Glomerular visceral epithelial cell (primary cell): Measurements from ENCODE around the gene ITGAX.
"Not testable (repeated sequence)": the region's sequence is repeated elsewhere in the genome, so short reads cannot be mapped to it uniquely, and the experiment has no call there.

ENCODE experiments used
- DNase-seq: peaks from one replicate; pipeline ENCODE4 v3.0.0-alpha.2; 2016; ENCODE audit errors: extremely low spot score

Gene ITGAX

DNA sequence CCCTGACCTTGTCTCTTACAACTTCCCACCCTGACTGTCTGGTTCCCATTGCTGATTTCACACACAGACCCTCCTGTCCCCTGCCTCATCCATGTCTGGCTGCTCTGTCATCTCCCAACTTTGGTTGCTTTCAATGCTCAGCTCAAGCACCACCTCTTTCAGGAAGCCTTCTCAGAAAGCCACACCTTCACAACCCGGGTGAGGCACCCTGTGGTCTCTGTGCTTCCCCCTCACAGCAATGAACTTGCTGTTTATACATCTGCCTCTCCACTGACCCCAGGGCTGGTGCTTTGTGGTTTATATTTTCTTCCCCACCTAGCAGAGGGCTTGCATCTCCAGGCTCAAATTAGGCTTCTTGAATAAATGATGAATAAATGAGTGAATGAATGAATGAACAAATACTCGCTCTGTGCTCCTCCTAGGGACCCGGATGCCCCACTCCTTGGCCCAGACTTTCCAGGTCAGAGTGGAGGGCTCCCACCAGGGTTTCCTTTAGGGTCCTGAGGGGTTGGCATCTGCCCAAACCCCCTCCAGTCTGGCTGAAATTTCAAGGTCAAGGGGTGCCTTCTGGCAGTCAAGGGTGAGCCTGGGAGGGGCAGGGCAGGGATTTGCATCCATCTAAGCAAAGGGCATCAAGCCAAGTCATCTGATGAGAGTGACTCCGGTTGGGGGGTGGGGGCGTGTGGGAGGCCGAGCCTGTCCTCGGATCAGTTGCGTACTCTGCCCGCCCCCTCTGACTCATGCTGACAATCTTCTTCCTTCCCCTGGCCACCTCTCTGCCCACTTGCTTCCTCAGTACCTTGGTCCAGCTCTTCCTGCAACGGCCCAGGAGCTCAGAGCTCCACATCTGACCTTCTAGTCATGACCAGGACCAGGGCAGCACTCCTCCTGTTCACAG lies at the start of gene ITGAX:
ITGAX (plus strand) TSS at position 783 of the 898 bp plus-strand sequence; CDS start at position 862, 79 bp downstream.
- peak; percentile 25 for DNase-seq

DNA sequence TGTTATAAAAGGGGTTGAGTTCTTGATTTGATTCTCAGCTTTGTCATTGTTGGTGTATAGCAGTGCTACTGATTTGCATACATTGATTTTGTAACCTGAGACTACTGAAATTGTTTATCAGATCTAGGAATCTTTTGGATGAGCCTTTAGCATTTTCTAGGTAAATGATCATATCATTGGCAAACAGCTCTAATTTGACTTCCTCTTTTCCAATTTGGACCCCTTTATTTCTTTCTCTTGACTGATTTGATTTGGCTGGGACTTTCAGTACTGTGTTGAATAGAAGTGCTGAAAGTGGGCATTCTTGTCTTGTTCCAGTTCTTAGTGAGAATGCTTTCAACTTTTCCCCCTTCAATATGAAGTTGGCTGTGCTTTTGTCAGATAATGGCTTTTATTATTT lies 49.8 kb upstream of the ITGAX start:
- DNase-seq = no peak

DNA sequence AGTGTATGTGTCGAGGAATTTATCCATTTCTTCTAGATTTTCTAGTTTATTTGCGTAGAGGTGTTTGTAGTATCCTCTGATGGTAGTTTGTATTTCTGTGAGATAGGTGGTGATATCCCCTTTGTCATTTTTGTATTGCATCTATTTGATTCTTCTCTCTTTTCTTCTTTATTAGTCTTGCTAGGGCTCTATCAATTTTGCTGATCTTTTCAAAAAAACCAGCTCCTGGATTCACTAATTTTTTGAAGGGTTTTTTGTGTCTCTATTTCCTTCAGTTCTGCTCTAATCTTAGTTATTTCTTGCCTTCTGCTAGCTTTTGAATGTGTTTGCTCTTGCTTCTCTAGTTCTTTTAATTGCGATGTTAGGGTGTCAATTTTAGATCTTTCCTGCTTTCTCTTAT lies 46.6 kb upstream of the ITGAX start:
- DNase-seq = not testable (repeated sequence)

DNA sequence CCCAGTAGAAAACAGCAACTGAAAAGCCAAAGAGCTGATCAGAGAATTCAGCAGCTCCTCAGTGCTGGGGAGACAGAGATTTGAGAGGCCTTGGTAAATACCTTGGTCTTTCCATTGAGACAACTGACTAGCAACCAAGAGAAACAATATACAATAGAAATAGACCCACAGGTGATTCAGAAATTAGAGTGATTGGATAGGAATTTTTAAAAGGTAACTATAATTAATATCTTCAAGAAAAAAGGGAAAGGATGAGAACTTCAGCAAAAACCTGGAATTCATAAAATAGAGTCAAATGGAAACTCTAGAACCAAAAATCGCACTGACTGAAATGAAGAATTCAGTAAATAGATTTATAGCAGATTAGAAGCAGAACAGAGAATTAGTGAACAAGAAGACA lies 32.5 kb upstream of the ITGAX start:
- DNase-seq = no peak

DNA sequence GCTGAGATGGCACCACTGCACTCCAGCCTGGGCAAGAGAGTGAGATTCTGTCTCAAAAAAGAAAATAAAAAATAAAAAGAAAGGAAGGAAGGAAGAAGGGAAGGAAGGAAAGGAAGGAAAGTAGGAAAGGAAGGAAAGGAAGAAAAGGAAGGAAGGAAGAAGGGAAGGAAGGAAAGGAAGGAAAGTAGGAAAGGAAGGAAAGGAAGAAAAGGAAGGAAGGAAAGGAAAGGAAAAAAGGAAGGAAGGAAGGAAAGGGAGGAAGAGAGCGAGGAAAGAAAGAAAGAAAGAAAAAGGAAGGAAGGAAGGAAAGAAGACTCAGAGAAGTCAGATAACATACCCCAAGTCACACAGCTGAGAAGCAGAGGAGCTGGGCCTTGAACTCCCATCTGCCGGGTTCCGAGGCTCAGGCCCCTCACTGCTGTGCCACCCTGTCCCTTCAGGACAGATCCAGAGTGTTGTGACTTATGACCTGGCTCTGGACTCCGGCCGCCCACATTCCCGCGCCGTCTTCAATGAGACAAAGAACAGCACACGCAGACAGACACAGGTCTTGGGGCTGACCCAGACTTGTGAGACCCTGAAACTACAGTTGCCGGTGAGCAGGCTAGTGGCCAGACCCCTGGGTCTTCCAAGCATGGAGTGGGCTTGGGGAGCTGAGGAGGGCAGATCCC lies 30.9 kb upstream of the ITGAX start:
- no peak for DNase-seq

DNA sequence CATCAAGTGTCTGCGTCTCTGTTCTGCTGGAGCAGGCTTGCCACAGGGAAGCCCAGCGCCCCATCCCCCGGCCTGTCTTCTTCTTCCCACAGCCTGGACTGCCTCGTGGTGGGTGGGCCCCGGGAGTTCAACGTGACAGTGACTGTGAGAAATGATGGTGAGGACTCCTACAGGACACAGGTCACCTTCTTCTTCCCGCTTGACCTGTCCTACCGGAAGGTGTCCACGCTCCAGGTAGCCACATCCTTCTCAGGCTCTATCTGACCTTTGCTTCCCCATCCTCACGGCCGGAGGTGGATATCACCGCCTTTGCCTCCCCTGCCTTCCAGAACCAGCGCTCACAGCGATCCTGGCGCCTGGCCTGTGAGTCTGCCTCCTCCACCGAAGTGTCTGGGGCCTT lies 29.8 kb upstream of the ITGAX start:
- no peak for DNase-seq

DNA sequence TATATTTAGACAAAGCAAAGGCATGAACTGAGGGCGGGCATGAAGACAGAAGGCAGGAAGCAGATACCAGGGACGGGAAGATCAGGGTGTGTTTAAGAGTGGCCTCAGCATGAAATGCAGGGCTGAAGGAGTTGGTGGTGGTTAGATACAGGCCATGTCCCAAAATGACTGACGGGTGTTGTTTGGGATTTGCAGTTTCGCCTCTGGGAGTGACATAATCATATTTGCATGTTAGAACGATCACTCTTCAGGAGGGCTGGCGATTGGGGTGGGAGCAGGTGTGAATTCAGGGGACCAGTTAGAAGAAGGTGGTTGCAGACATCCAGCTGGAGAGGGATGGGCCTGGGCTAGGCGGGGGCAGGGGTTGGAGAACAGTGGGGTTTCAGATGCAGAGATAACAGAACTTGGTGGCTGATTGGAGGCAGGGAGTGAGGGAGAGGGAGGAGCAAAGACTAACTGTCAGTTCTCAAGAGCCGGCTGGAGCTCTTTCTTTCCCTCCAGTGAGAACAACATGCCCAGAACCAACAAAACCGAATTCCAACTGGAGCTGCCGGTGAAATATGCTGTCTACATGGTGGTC lies 27.2 kb upstream of the ITGAX start:
- DNase-seq = no peak

DNA sequence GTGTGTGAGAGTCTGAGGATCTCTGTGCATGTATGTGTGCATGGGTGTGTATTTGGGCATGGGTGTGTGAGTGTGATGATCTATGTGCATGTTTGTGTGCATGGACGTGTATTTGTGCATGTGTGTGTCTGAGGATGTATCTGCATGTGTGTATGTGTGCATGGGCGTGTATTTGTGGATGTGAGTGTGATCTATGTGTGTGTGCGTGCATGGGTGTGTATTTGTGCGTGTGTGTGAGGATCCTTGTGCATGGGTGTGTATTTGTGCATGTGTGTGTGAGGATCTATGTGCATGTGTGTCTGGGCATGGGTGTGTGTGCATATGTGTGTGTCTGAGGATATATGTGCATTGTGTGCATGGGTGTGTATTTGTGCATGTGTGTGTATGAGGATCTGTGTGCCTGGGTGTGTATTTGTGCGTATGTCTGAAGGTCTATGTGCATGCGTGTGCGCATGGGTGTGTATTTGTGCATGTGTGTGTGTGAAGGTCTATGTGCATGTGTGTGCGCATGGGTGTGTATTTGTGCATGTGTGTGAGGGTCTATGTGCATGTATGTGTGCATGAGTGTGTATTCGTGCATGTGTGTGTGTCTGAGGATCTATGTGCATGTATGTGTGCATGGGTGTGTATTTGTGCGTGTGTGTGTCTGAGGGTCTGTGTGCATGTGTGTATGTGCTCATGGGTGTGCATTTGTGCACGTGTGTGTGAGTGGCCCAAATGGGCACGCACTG lies 26.5 kb upstream of the ITGAX start:
- DNase-seq = no peak

DNA sequence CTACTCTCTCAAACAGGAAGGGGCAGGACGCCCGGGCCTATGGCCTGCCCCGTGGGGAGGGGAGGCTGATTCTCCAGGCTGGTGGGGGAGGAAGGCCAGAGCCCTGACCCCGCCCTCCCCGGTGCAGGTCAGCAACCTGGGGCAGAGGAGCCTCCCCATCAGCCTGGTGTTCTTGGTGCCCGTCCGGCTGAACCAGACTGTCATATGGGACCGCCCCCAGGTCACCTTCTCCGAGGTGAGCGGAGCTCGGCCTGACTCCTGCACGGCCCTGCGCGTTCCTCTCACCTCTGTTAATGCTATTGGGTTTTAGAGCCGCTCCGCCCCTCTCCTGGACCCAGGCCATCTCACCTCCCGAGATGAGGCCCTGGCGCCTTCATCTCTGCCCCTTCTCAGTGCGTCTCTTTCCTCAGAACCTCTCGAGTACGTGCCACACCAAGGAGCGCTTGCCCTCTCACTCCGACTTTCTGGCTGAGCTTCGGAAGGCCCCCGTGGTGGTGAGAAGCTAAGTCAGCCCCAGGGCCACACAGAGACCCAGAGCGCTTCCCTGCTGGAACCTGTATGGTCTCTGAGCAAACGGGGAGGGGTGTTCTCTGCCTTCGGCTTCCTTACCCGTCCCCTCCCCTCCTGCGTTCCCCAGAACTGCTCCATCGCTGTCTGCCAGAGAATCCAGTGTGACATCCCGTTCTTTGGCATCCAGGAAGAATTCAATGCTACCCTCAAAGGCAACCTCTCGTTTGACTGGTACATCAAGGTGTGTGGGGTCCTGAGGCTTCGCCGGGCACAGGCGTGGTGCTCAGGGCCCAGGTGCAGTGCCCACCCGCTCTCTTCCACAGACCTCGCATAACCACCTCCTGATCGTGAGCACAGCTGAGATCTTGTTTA lies 25.1 kb upstream of the ITGAX start:
- DNase-seq = no peak

DNA sequence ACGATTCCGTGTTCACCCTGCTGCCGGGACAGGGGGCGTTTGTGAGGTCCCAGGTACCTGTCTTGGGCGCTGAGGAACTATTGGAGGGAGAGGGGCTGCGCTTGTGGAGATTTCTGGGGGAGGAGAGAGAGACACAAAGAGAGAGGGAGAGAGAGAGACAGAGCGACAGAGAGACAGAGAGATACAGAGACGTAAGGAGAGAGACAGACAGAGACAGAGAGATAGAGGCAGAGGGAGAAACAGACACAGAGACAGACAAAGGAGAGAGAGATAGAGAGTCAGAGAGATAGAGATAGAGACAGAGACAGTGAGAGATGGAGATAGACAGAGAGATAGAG lies 24.5 kb upstream of the ITGAX start:
- no peak for DNase-seq

DNA sequence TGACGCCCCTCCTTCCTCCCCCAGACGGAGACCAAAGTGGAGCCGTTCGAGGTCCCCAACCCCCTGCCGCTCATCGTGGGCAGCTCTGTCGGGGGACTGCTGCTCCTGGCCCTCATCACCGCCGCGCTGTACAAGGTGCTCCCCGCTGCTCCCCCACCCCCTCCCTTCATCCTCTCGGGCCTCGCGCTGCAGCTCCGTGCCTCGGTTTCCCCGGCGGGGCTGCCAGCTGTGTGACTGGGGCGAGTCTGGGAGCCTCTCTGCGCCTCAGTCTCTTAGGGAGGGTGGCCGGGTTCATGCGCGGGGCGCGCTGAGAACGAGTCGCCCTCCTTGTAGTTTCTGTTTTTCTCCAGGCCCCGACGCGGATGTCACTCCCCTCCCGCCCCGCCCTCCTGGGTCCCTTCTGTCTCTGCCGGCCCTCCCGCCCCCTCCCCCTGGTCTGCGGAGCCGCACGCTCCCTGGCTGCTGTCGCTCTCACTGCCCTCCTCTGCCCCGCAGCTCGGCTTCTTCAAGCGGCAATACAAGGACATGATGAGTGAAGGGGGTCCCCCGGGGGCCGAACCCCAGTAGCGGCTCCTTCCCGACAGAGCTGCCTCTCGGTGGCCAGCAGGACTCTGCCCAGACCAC lies 23.7 kb upstream of the ITGAX start:
- DNase-seq = no peak

DNA sequence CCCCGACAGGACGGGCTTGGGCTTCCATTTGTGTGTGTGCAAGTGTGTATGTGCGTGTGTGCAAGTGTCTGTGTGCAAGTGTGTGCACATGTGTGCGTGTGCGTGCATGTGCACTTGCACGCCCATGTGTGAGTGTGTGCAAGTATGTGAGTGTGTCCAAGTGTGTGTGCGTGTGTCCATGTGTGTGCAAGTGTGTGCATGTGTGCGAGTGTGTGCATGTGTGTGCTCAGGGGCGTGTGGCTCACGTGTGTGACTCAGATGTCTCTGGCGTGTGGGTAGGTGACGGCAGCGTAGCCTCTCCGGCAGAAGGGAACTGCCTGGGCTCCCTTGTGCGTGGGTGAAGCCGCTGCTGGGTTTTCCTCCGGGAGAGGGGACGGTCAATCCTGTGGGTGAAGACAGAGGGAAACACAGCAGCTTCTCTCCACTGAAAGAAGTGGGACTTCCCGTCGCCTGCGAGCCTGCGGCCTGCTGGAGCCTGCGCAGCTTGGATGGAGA lies 23.1 kb upstream of the ITGAX start:
- no peak for DNase-seq

DNA sequence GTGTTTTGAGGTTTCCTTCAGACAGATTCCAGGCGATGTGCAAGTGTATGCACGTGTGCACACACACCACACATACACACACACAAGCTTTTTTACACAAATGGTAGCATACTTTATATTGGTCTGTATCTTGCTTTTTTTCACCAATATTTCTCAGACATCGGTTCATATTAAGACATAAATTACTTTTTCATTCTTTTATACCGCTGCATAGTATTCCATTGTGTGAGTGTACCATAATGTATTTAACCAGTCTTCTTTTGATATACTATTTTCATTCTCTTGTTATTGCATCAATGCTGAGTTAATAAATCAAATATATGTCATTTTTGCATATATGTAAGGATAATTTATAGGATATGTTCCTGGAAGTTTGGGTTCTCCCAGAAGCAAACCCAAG lies 22.4 kb upstream of the ITGAX start:
- no peak for DNase-seq

DNA sequence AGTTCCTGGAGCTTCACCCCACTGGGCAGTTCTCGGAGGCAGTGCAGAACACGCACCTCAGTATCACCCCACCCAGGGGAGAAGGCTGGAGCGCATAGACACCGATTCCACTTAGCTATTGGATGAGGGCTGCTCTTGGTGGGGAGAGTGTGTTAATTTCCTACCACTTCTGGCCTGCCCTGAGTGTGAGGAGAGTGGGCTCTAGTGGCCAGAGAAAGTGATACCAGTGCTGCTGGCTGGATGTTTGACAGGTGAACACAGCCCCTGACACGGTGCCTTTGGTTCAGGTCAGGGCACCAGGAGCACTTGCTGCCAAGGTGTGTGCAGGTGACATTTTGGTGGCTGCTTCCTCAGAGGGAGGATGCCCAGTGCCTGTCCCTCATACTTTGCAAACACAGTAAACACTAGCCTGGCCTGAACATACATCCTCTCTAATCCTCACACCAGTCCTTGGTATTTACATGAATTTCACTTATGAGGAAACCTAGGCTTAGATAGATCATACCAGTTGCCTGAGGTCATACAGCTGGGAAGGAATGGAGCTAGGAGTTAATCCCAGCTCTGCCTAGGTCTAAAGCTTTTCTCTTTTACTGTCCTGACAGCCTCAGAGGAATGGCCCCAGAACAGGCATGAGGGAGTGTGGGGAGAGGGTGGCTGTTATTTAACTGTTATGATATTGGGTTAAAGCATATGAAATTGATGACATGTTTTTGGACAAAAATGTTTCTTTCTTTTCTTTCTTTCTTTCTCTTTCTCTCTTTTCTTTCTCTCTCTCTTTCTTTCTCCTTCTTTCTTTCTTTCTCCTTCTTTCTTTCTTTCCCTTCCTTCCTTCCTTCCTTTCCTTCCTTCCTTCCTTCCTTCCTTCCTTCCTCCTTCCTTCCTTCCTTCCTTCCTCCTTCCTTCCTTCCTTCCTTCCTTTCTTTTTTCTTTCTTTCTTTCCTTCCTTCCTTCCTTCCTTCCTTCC lies 21.0 kb upstream of the ITGAX start:
- peak; percentile 28 for DNase-seq

DNA sequence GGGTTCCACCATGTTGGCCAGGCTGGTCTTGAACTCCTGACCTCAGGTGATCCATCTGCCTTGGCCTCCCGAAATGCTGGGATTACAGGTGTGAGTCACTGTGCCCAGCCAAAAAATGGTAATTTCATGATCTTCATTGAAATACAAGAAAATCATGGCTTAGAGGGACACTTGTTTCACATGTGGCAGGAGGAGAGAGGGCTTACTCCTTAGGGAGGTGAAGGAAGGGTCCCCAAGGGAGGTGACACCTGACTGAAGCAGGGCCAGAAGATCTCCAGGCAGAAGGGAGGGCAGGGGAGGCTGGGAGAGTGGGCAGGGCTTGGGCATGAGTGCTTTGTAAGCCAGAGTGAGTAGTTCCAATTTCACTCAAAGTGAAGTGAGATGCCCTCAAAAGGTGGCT lies 20.0 kb upstream of the ITGAX start:
- no peak for DNase-seq

DNA sequence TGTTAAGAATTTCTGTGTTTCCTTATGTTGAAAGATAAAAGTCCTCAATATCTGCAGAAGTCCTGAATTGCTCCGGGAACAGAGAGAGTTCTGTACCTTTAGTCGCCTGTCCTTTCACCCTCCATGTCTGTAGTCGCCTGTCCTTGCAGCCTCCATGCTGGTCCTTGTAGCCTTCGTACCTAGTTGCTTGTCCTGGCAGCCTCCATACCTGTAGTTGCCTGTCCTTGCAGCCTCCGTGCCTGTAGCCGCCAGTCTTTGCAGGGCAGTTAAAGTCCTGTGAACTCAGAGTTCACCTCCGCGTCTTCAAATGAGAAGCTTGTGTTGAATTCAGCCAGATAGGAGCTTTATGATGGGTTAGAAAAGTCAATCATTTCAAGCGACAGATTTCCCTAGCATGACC lies 19.5 kb upstream of the ITGAX start:
- no peak for DNase-seq

DNA sequence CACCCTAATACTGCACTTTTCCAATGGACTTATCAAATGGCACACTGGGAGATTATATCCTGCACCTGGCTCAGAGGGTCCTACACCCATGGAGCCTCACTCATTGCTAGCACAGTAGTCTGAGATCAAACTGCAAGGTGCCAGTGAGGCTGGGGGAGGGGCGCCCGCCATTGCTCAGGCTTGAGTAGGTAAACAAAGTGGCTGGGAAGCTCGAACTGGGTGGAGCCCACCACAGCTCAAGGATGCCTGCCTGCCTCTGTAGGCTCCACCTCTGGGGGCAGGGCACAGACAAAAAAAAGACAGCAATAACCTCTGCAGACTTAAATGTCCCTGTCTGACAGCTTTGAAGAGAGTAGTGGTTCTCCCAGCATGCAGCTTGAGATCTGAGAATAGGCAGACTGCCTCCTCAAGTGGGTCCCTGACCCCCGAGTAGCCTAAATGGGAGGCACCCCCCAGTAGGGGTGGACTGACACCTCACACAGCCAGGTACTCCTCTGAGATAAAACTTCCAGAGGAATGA lies 16.8 kb upstream of the ITGAX start:
- DNase-seq = not testable (repeated sequence)

DNA sequence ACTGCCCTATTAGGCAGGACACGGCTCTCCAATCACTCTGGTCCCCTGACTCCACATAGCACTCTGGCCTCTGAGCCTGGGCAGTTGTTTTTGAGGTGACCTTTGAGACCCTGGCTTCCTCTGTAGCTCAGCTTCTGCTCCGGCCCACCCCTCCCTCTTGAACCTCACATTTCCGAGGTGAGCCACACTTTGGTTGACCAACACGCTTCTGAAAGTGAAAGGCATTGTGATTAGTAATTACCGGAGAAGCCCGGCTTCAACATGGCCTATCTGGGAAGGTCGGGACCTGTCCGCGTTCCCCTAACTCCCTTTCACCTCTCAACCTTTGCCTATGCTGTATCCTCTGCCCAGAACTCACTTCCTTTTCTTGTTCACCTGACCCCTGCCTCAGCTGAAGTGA lies 10.3 kb upstream of the ITGAX start:
- DNase-seq = no peak

DNA sequence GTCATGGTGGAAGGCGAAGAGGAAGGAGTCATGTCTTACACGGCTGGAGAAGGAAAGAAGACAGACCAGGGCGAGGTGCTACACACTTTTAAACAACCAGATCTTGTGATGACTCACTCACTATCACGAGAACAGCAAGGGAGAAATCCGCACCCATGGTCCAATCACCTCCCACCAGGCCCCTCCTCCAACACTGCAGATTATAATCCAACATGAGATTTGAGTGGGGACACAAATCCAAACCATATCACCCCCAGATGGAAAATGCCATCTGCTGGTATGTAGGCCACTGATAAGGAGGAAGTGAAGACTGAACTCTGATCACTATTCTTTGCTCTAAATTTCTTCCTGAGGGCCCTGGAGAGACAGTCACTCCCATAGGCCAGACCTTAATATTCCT lies 7.5 kb upstream of the ITGAX start:
- DNase-seq = no peak
